ENCODE measurements around the gene SPTSSB. TPM values are rescaled to one million over a fixed set of nuclear protein-coding genes. Genes with fewer than 3 reads are reported as not detected.

SPTSSB gene
- total and polyA plus RNA-seq, 9 of the 15 experiments (the other 6 are each of a cell fraction or from before 2014, with no cell fraction given) = 0.07 TPM; not detected in 8

- TF ChIP-seq DNMT1 (IDR thresholded peaks at IDR 0.05) (no peak), MIER1 (IDR thresholded peaks at IDR 0.05; ENCODE audit: low read depth) (no peak), ZNF717 (CRISPR knock-in tag; IDR thresholded peaks at IDR 0.05) (no peak)
Observed at GRCh38 chr3:161319867-161320266, 51.5 kb downstream of the SPTSSB start (continued).

GRCh38 chr3:161317077-161317476 is 54.2 kb downstream of the SPTSSB start:
- TF ChIP-seq MTA1 (IDR thresholded peaks at IDR 0.05; ENCODE audit: borderline replicate concordance) (no peak), ETS1 (conservative IDR thresholded peaks at IDR 0.05; ENCODE audit: control insufficient read depth, low read depth, low read length) (no peak), ZEB2 (IDR thresholded peaks at IDR 0.05) (no peak), FOXA1 (IDR thresholded peaks at IDR 0.05; ENCODE audit: borderline replicate concordance) (no peak), ZNF699 (CRISPR knock-in tag; IDR thresholded peaks at IDR 0.05; ENCODE audit: insufficient replicate concordance) (no peak), ZNF717 (CRISPR knock-in tag; IDR thresholded peaks at IDR 0.05) (no peak), ZBTB12 (CRISPR knock-in tag; IDR thresholded peaks at IDR 0.05) (no peak), CHD4 (IDR thresholded peaks at IDR 0.05; ENCODE audit: insufficient read depth, insufficient replicate concordance, low read depth, low read length, poor library complexity, severe bottlenecking) (no peak)

More at GRCh38 chr3:161317077-161317476, 54.2 kb downstream of the SPTSSB start:
- ChIA-PET POLR2A (no interaction called here), CTCF (ENCODE audit: low intra/inter-chr PET ratio) (no interaction called here)
- intact Hi-C loops (cut with micrococcal nuclease) (no loop called here), in situ Hi-C loops (cut with MboI) (no loop called here)
- no peak overlapping the region for H3K27ac ChIP-seq (ENCODE audit: extremely low read depth, low read depth, low read length)
- H3K79me2 ChIP-seq (ENCODE audit: control insufficient read depth, insufficient read depth, low read length) = no peaks in the 10 kb centered on the region
- no peaks in the 10 kb centered on the region for H3K4me1 ChIP-seq (replicated peaks in 1 of 2; ENCODE audit: control insufficient read depth in 2 of 2, insufficient read depth in 2 of 2, low read length in 2 of 2)
- DNase-seq (ENCODE audit: extremely low read depth in 1 of 4, low spot score in 3 of 4) (no peak), ATAC-seq (no peak), FAIRE-seq (no peak)
- H3K9me1 ChIP-seq (ENCODE audit: control insufficient read depth, insufficient read depth, low read length) = no peaks in the 10 kb centered on the region
- H3K4me2 ChIP-seq (ENCODE audit: insufficient read depth, low read length) = no peak overlapping the region
- no peak overlapping the region for H3K4me3 ChIP-seq
- WGBS (ENCODE audit: insufficient coverage, low coverage, missing lambda C conversion rate) = 0% methylated on average over 2 of the region's 2 CpGs
- H3K9me3 ChIP-seq (replicated peaks; ENCODE audit: control insufficient read depth, insufficient read depth, low read depth, low read length) = no peaks in the 10 kb centered on the region
- BruUV-seq (replicated peaks) = no TSS peak
- no peak overlapping the region for H2AFZ ChIP-seq (ENCODE audit: low read depth, low read length)
- no peaks in the 10 kb centered on the region for H4K20me1 ChIP-seq (replicated peaks; ENCODE audit: control insufficient read depth, insufficient read depth, low read length)
- H3K27me3 ChIP-seq (ENCODE audit: control insufficient read depth in 2 of 2, insufficient read depth in 2 of 2, low read length in 2 of 2) = no peaks in the 10 kb centered on the region
- H3K9ac ChIP-seq (ENCODE audit: insufficient read depth in 1 of 2, low read depth in 2 of 2, low read length in 2 of 2) = no peak overlapping the region
- no peaks in the 10 kb centered on the region for H3K36me3 ChIP-seq (ENCODE audit: control insufficient read depth, insufficient read depth, low read length)
